ENCODE data around the gene ARID5B. TPM values are rescaled to one million over a fixed set of nuclear protein-coding genes. Genes with fewer than 3 reads are reported as not detected.

The ARID5B gene
- polyA plus RNA-seq, 3 donors: 1.00 to 2.5 (median 1.5) TPM

- intact Hi-C loops (cut with micrococcal nuclease): no loop called here
- peak overlapping the region; percentile 77 to 92 (median 89) for H3K27ac Mint-ChIP-seq
- no peaks in the 10 kb centered on the region for H3K27me3 Mint-ChIP-seq (ENCODE audit: low read depth in 3 of 3)
- H3K4me3 ChIP-seq (replicated peaks in 1 of 3; ENCODE audit: low read depth in 2 of 3, low read length in 3 of 3): peak overlapping the region in 1 of 3 experiments; percentile 48
- peaks cover 40 to 50% of the 10 kb centered on the region in 2 donors for H3K4me1 ChIP-seq (ENCODE audit: control insufficient read depth in 1 of 2, insufficient read depth in 2 of 2, low read length in 2 of 2)
- H3K4me3 Mint-ChIP-seq: peak overlapping the region in 1 of 2 donors; percentile 39
- no peak for DNase-seq
- no peak for TF ChIP-seq CTCF (IDR thresholded peaks at IDR 0.05)
- no peaks in the 10 kb centered on the region for H4K20me1 ChIP-seq (ENCODE audit: insufficient read depth, low read length)
- H3K27ac ChIP-seq (ENCODE audit: low read depth in 1 of 2, low read length in 2 of 2): peak overlapping the region in 1 of 2 donors; percentile 86
- H2AFZ ChIP-seq (ENCODE audit: insufficient read depth, low read depth, low read length, poor library complexity, severe bottlenecking): peak overlapping the region; percentile 61
- no peak overlapping the region for H3K9ac ChIP-seq (ENCODE audit: insufficient read depth, low read length, poor library complexity, severe bottlenecking)
- peak overlapping the region; percentile 52 for H3K4me2 ChIP-seq (replicated peaks; ENCODE audit: extremely low read depth, low read length, poor library complexity, severe bottlenecking)
- H3K36me3 ChIP-seq (replicated peaks in 1 of 2; ENCODE audit: control insufficient read depth in 1 of 2, insufficient read depth in 2 of 2, low read length in 2 of 2): no peaks in the 10 kb centered on the region
- no CpG with 5 or more reads among the region's 1 CpG for WGBS (ENCODE audit: insufficient coverage)
- peaks cover 25 to 27% of the 10 kb centered on the region in 2 donors for H3K36me3 Mint-ChIP-seq
- peaks cover 52% of the 10 kb centered on the region for H3K4me1 Mint-ChIP-seq
- H3K27me3 ChIP-seq (ENCODE audit: control insufficient read depth in 2 of 2, insufficient read depth in 2 of 2, low read length in 2 of 2): no peaks in the 10 kb centered on the region
- peaks cover 0 to 3% (median 0%) of the 10 kb centered on the region in 7 donors for H3K9me3 Mint-ChIP-seq
- no peaks in the 10 kb centered on the region for H3K79me2 ChIP-seq (ENCODE audit: insufficient read depth, low read length)
- no peaks in the 10 kb centered on the region for H3K9me3 ChIP-seq (replicated peaks in 1 of 2; ENCODE audit: control insufficient read depth in 1 of 2, insufficient read depth in 1 of 2, low read length in 2 of 2)
Measured at GRCh38 chr10:62058896-62059216, 157.4 kb downstream of the ARID5B start.

- Mint-ChIP-seq H3K4me3 (peak overlapping the region in 1 of 2 donors; percentile 39), H3K27me3 (ENCODE audit: low read depth in 3 of 3) (no peaks in the 10 kb centered on the region), H3K36me3 (peaks cover 25 to 28% of the 10 kb centered on the region in 2 donors), H3K9me3 (peaks cover 0 to 3% (median 0%) of the 10 kb centered on the region in 7 donors), H3K27ac (peak overlapping the region; percentile 77 to 92 (median 89)), H3K4me1 (peaks cover 46% of the 10 kb centered on the region)
- Histone ChIP-seq H3K27ac (ENCODE audit: low read depth in 1 of 2, low read length in 2 of 2) (peak overlapping the region in 1 of 2 donors; percentile 86), H3K27me3 (ENCODE audit: control insufficient read depth in 2 of 2, insufficient read depth in 2 of 2, low read length in 2 of 2) (no peaks in the 10 kb centered on the region), H3K79me2 (ENCODE audit: insufficient read depth, low read length) (no peaks in the 10 kb centered on the region), H4K20me1 (ENCODE audit: insufficient read depth, low read length) (no peaks in the 10 kb centered on the region), H2AFZ (ENCODE audit: insufficient read depth, low read depth, low read length, poor library complexity, severe bottlenecking) (peak overlapping the region; percentile 61), H3K9ac (ENCODE audit: insufficient read depth, low read length, poor library complexity, severe bottlenecking) (no peak overlapping the region), H3K4me2 (replicated peaks; ENCODE audit: extremely low read depth, low read length, poor library complexity, severe bottlenecking) (peak overlapping the region; percentile 52), H3K4me1 (ENCODE audit: control insufficient read depth in 1 of 2, insufficient read depth in 2 of 2, low read length in 2 of 2) (peaks cover 35 to 44% of the 10 kb centered on the region in 2 donors), H3K4me3 (replicated peaks in 1 of 3; ENCODE audit: low read depth in 2 of 3, low read length in 3 of 3) (peak overlapping the region in 1 of 3 experiments; percentile 48), H3K9me3 (replicated peaks in 1 of 2; ENCODE audit: control insufficient read depth in 1 of 2, insufficient read depth in 1 of 2, low read length in 2 of 2) (no peaks in the 10 kb centered on the region), H3K36me3 (replicated peaks in 1 of 2; ENCODE audit: control insufficient read depth in 1 of 2, insufficient read depth in 2 of 2, low read length in 2 of 2) (no peaks in the 10 kb centered on the region)
- intact Hi-C loops (cut with micrococcal nuclease): no loop called here
- no CpG with 5 or more reads among the region's 4 CpGs for WGBS (ENCODE audit: insufficient coverage)
- TF ChIP-seq CTCF (IDR thresholded peaks at IDR 0.05): no peak
- DNase-seq: peak; percentile 23 to 59 (median 52)
Measured at GRCh38 chr10:62059217-62059920, 157.9 kb downstream of the ARID5B start.
